ENCODE results near the gene CKMT2.

CKMT2 gene

GRCh38 chr5:81233080-81233634 lies at the start of gene CKMT2:
TSS of gene CKMT2 (plus strand) at chr5:81233322. CDS start at chr5:81251133, 17,811 bp downstream.
- no peak for TF ChIP-seq CTCF (IDR thresholded peaks at IDR 0.05; ENCODE audit: borderline replicate concordance, insufficient read depth, low read depth, low read length)
- no peak within 1 kb of the TSS for H3K4me3 ChIP-seq (ENCODE audit: low read depth, low read length)

- no peak for TF ChIP-seq CTCF (IDR thresholded peaks at IDR 0.05; ENCODE audit: borderline replicate concordance, insufficient read depth, low read depth, low read length)
- H3K4me3 ChIP-seq (ENCODE audit: low read depth, low read length) = no peak overlapping the region
These were observed 49.0 kb upstream of the CKMT2 start for GRCh38 chr5:81183811-81184748.

- TF ChIP-seq CTCF (IDR thresholded peaks at IDR 0.05; ENCODE audit: borderline replicate concordance, insufficient read depth, low read depth, low read length) = no peak
- H3K4me3 ChIP-seq (ENCODE audit: low read depth, low read length) = no peak overlapping the region
These were observed 48.4 kb upstream of the CKMT2 start for GRCh38 chr5:81184749-81185110.

GRCh38 chr5:81187885-81188284 lies 45.2 kb upstream of the CKMT2 start:
- H3K4me3 ChIP-seq (ENCODE audit: low read depth, low read length) = no peak overlapping the region
- no peak for TF ChIP-seq CTCF (IDR thresholded peaks at IDR 0.05; ENCODE audit: borderline replicate concordance, insufficient read depth, low read depth, low read length)

- no peak overlapping the region for H3K4me3 ChIP-seq (ENCODE audit: low read depth, low read length)
- no peak for TF ChIP-seq CTCF (IDR thresholded peaks at IDR 0.05; ENCODE audit: borderline replicate concordance, insufficient read depth, low read depth, low read length)
These were observed 44.2 kb upstream of the CKMT2 start for GRCh38 chr5:81188962-81189361.

- TF ChIP-seq CTCF (IDR thresholded peaks at IDR 0.05; ENCODE audit: borderline replicate concordance, insufficient read depth, low read depth, low read length) = no peak
- no peak overlapping the region for H3K4me3 ChIP-seq (ENCODE audit: low read depth, low read length)
These were observed 43.1 kb upstream of the CKMT2 start for GRCh38 chr5:81189875-81190498.

Data from GM12875 (cell line).